NK-92 (cell line): ENCODE data around the gene CYP4A11.
"Not testable (repeated sequence)": the region's sequence is repeated elsewhere in the genome, so short reads cannot be mapped to it uniquely, and the experiment has no call there.

Source experiments
- DNase-seq: peaks from one replicate; lab custom pipeline; 2025; ENCODE audit not compliant: unreplicated experiment; lab: John Stamatoyannopoulos, UW

CYP4A11 gene

GRCh38 chr1:46941135-46941694 is at the start of gene CYP4A11:
TSS of gene CYP4A11 (minus strand) at chr1:46941476. CDS start at chr1:46941433, 43 bp downstream.
- DNase-seq, result no peak

GRCh38 chr1:46990541-46990940 is 49.3 kb upstream of the CYP4A11 start:
- not testable (repeated sequence) for DNase-seq

GRCh38 chr1:46983830-46984586 is 42.7 kb upstream of the CYP4A11 start:
- DNase-seq, result no peak

- DNase-seq, result no peak
These were observed 42.0 kb upstream of the CYP4A11 start for GRCh38 chr1:46983166-46983829.

GRCh38 chr1:46969014-46969619 is 27.8 kb upstream of the CYP4A11 start:
- DNase-seq, result no peak

- DNase-seq, result not testable (repeated sequence)
These were observed 21.0 kb upstream of the CYP4A11 start for GRCh38 chr1:46962272-46962671.

- no peak for DNase-seq
These were observed 19.9 kb upstream of the CYP4A11 start for GRCh38 chr1:46961066-46961758.

- DNase-seq, result no peak
These were observed 19.0 kb upstream of the CYP4A11 start for GRCh38 chr1:46960250-46960649.

- not testable (repeated sequence) for DNase-seq
These were observed 13.8 kb upstream of the CYP4A11 start for GRCh38 chr1:46955116-46955515.

- not testable (repeated sequence) for DNase-seq
These were observed 12.6 kb upstream of the CYP4A11 start for GRCh38 chr1:46953847-46954246.

- not testable (repeated sequence) for DNase-seq
These were observed 8.1 kb upstream of the CYP4A11 start for GRCh38 chr1:46949417-46949666.

- DNase-seq, result no peak
These were observed 7.5 kb upstream of the CYP4A11 start for GRCh38 chr1:46948629-46949416.

GRCh38 chr1:46947706-46948105 is 6.4 kb upstream of the CYP4A11 start:
- DNase-seq, result not testable (repeated sequence)

- DNase-seq, result no peak
These were observed 810 bp upstream of the CYP4A11 start for GRCh38 chr1:46942086-46942485.

- DNase-seq, result no peak
These were observed 969 bp downstream of the CYP4A11 start for GRCh38 chr1:46940307-46940706.

GRCh38 chr1:46937270-46937669 is 4.0 kb downstream of the CYP4A11 start:
- no peak for DNase-seq

- DNase-seq, result no peak
These were observed 4.5 kb downstream of the CYP4A11 start for GRCh38 chr1:46936788-46937187.

- not testable (repeated sequence) for DNase-seq
These were observed 6.4 kb downstream of the CYP4A11 start for GRCh38 chr1:46934852-46935251.

- not testable (repeated sequence) for DNase-seq
These were observed 9.3 kb downstream of the CYP4A11 start for GRCh38 chr1:46932020-46932419.

GRCh38 chr1:46931151-46931550 is 10.1 kb downstream of the CYP4A11 start:
- no peak for DNase-seq
